Measurements from ENCODE around the gene SEC11A.
"Not testable (repeated sequence)": the region's sequence is repeated elsewhere in the genome, so short reads cannot be mapped to it uniquely, and the experiment has no call there.

Gene SEC11A

GRCh38 chr15:84716036-84716732 is at the start of gene SEC11A:
SEC11A (minus strand) TSS chr15:84716139; CDS start chr15:84716075, 64 bp downstream.
- DNase-seq (ENCODE audit: low read depth in 3 of 3), result peak; percentile 80 to 91 (median 83)

- DNase-seq (ENCODE audit: low read depth in 3 of 3), result no peak
Measured at GRCh38 chr15:84765675-84766074, 49.7 kb upstream of the SEC11A start.

- DNase-seq (ENCODE audit: low read depth in 3 of 3), result no peak
Measured at GRCh38 chr15:84764989-84765388, 49.0 kb upstream of the SEC11A start.

- DNase-seq (ENCODE audit: low read depth in 3 of 3), result no peak
Measured at GRCh38 chr15:84764585-84764984, 48.6 kb upstream of the SEC11A start.

- DNase-seq (ENCODE audit: low read depth in 3 of 3), result no peak
Measured at GRCh38 chr15:84762840-84763572, 47.1 kb upstream of the SEC11A start.

GRCh38 chr15:84761607-84762131 is 45.7 kb upstream of the SEC11A start:
- no peak for DNase-seq (ENCODE audit: low read depth in 3 of 3)

- no peak for DNase-seq (ENCODE audit: low read depth in 3 of 3)
Measured at GRCh38 chr15:84760219-84760618, 44.3 kb upstream of the SEC11A start.

- DNase-seq (ENCODE audit: low read depth in 3 of 3), result no peak
Measured at GRCh38 chr15:84759018-84759417, 43.1 kb upstream of the SEC11A start.

- no peak for DNase-seq (ENCODE audit: low read depth in 3 of 3)
Measured at GRCh38 chr15:84755736-84756527, 40.0 kb upstream of the SEC11A start.

- DNase-seq (ENCODE audit: low read depth in 3 of 3), result not testable (repeated sequence)
Measured at GRCh38 chr15:84754889-84755288, 39.0 kb upstream of the SEC11A start.

GRCh38 chr15:84752700-84753099 is 36.8 kb upstream of the SEC11A start:
- no peak for DNase-seq (ENCODE audit: low read depth in 3 of 3)

- DNase-seq (ENCODE audit: low read depth in 3 of 3), result no peak
Measured at GRCh38 chr15:84752195-84752594, 36.3 kb upstream of the SEC11A start.

GRCh38 chr15:84751721-84752120 is 35.8 kb upstream of the SEC11A start:
- DNase-seq (ENCODE audit: low read depth in 3 of 3), result not testable (repeated sequence)

- no peak for DNase-seq (ENCODE audit: low read depth in 3 of 3)
Measured at GRCh38 chr15:84750583-84751092, 34.7 kb upstream of the SEC11A start.

- peak in 1 of 3 experiments; percentile 46 for DNase-seq (ENCODE audit: low read depth in 3 of 3)
Measured at GRCh38 chr15:84749111-84749991, 33.4 kb upstream of the SEC11A start.

- DNase-seq (ENCODE audit: low read depth in 3 of 3), result peak; percentile 51 to 80 (median 55)
Measured at GRCh38 chr15:84748274-84749110, 32.6 kb upstream of the SEC11A start, which contains the start of gene ZNF592. ZNF592 (plus strand) TSS chr15:84748592; CDS start chr15:84782676, 34,084 bp downstream.

GRCh38 chr15:84747416-84748273 is 31.7 kb upstream of the SEC11A start:
- peak; percentile 39 to 65 (median 45) for DNase-seq (ENCODE audit: low read depth in 3 of 3)

GRCh38 chr15:84741121-84741520 is 25.2 kb upstream of the SEC11A start:
- DNase-seq (ENCODE audit: low read depth in 3 of 3), result no peak

GRCh38 chr15:84740691-84741090 is 24.8 kb upstream of the SEC11A start:
- no peak for DNase-seq (ENCODE audit: low read depth in 3 of 3)
